ENCODE measurements around the gene HYAL3. TPM values are rescaled to one million over a fixed set of nuclear protein-coding genes. Genes with fewer than 3 reads are reported as not detected.
A peak's percentile ranks its signal among the peaks of the same experiment; 100 is the strongest.

HYAL3 gene
- total and polyA plus RNA-seq, 8 donors, result 0.46 to 2.1 (median 0.77) TPM

GRCh38 chr3:50251220-50251619, 48.0 kb downstream of the HYAL3 start:
- no peak for TF ChIP-seq CTCF (IDR thresholded peaks at IDR 0.05)
- Histone ChIP-seq H3K36me3 (peaks cover 0 to 8% (median 8%) of the 10 kb centered on the region in 3 donors), H3K4me1 (peaks cover 0 to under 1% (median 0%) of the 10 kb centered on the region in 3 donors), H3K9me3 (no peaks in the 10 kb centered on the region), H3K27ac (no peak overlapping the region), H3K27me3 (no peaks in the 10 kb centered on the region), H3K4me3 (no peak overlapping the region)
- ATAC-seq (peak in 2 of 4 donors; percentile 5 to 34), FAIRE-seq (no peak), DNase-seq (no peak)
- 87 to 89% methylated on average over 8 of the region's 8 CpGs for WGBS, 2 donors
- intact Hi-C loops (cut with DNase I), result loop anchor here in 1 of 3 donors (10.0 kb wide), 1 partner anchor 74 kb away; the partner anchor contains the start of genes HYAL2 and TUSC2

- no peak for ATAC-seq
- no peak for TF ChIP-seq CTCF (IDR thresholded peaks at IDR 0.05)
- no peak for DNase-seq
- H3K36me3 ChIP-seq, result peaks cover 0 to 8% (median 6%) of the 10 kb centered on the region in 3 donors
- WGBS, 2 donors, result 93 to 95% methylated on average over 4 of the region's 4 CpGs
- FAIRE-seq, result no peak
- H3K4me3 ChIP-seq, result no peak overlapping the region
- intact Hi-C loops (cut with DNase I), result loop anchor here in 1 of 3 donors (10.0 kb wide), 1 partner anchor 74 kb away; the partner anchor contains the start of genes HYAL2 and TUSC2
- no peaks in the 10 kb centered on the region for H3K9me3 ChIP-seq
- no peak overlapping the region for H3K27ac ChIP-seq
- no peaks in the 10 kb centered on the region for H3K27me3 ChIP-seq
- peaks cover 0 to 7% (median 4%) of the 10 kb centered on the region in 3 donors for H3K4me1 ChIP-seq
These were observed 48.7 kb downstream of the HYAL3 start for GRCh38 chr3:50250514-50250913.

- TF ChIP-seq CTCF (IDR thresholded peaks at IDR 0.05), result no peak
- Histone ChIP-seq H3K36me3 (peaks cover 0 to 6% (median 4%) of the 10 kb centered on the region in 3 donors), H3K27ac (no peak overlapping the region), H3K4me1 (peaks cover 0 to 12% (median 5%) of the 10 kb centered on the region in 3 donors), H3K27me3 (no peaks in the 10 kb centered on the region), H3K9me3 (no peaks in the 10 kb centered on the region), H3K4me3 (no peak overlapping the region)
- ATAC-seq, result no peak
- 93 to 97% methylated on average over 5 of the region's 5 CpGs for WGBS, 2 donors
- DNase-seq, result no peak
- FAIRE-seq, result no peak
- intact Hi-C loops (cut with DNase I), result no loop called here
These were observed 49.7 kb downstream of the HYAL3 start for GRCh38 chr3:50249457-50249856.

- ATAC-seq, result no peak
- no peak for FAIRE-seq
- Histone ChIP-seq H3K4me3 (no peak overlapping the region), H3K36me3 (peaks cover 0 to 6% (median 4%) of the 10 kb centered on the region in 3 donors), H3K27ac (peak overlapping the region in 1 of 4 donors; percentile 44), H3K4me1 (peaks cover 0 to 15% (median 5%) of the 10 kb centered on the region in 3 donors), H3K9me3 (no peaks in the 10 kb centered on the region), H3K27me3 (no peaks in the 10 kb centered on the region)
- WGBS, 2 donors, result 41 to 46% methylated on average over 3 of the region's 3 CpGs
- intact Hi-C loops (cut with DNase I), result no loop called here
- DNase-seq, result no peak
- TF ChIP-seq CTCF (IDR thresholded peaks at IDR 0.05), result no peak
These were observed 50.8 kb downstream of the HYAL3 start for GRCh38 chr3:50248387-50248786.

GRCh38 chr3:50246517-50246954, 52.7 kb downstream of the HYAL3 start:
- peaks cover 0 to 24% (median 5%) of the 10 kb centered on the region in 3 donors for H3K4me1 ChIP-seq
- peak overlapping the region in 1 of 4 donors; percentile 56 for H3K4me3 ChIP-seq
- intact Hi-C loops (cut with DNase I), result no loop called here
- TF ChIP-seq CTCF (IDR thresholded peaks at IDR 0.05), result no peak
- peak overlapping the region in 3 of 4 donors; percentile 18 to 73 (median 70) for H3K27ac ChIP-seq
- no peaks in the 10 kb centered on the region for H3K27me3 ChIP-seq
- ATAC-seq (peak in 3 of 4 donors; percentile 4 to 31 (median 16)), FAIRE-seq (no peak), DNase-seq (no peak)
- WGBS, 2 donors, result 35 to 40% methylated on average over 10 of the region's 10 CpGs
- no peaks in the 10 kb centered on the region for H3K36me3 ChIP-seq
- H3K9me3 ChIP-seq, result no peaks in the 10 kb centered on the region

All from pancreas (tissue), 10 donors.